HL-60 (cell line): ENCODE data around the gene CDHR1.

Source experiments
- DNase-seq, 2 experiments: peaks; one replicate each; pipeline ENCODE4 v3.0.0-alpha.2; 2010 to 2020; ENCODE audit warnings: low read depth in 1 of 2, low spot score in 1 of 2
- H3K27ac ChIP-seq: fragments of 250-450 bp; sonication (Bioruptor Pico); replicated peaks from 2 replicates; pipeline ENCODE4 v1.5.1; 2020; ENCODE audit warnings: mild to moderate bottlenecking, moderate library complexity
- H3K27me3 ChIP-seq: fragments of 250-450 bp; sonication (Bioruptor Pico); 2 replicates; pipeline ENCODE4 v1.5.1; 2021; ENCODE audit warnings: mild to moderate bottlenecking, moderate library complexity; ENCODE audit not compliant: insufficient read depth, poor library complexity, severe bottlenecking
- H3K4me3 ChIP-seq: replicated peaks from 2 replicates; pipeline ENCODE4 v1.5.1; 2011; ENCODE audit warnings: mild to moderate bottlenecking, control low read depth, low read length; ENCODE audit not compliant: insufficient read depth
- CTCF ChIP-seq: IDR thresholded peaks from one replicate; pipeline ENCODE4 v1.5.1; 2011; ENCODE audit warnings: low read length, control low read depth, inconsistent platforms; ENCODE audit not compliant: insufficient read depth
- GABPA ChIP-seq: IDR thresholded peaks from 2 replicates; pipeline ENCODE4 v1.6.1; 2012; ENCODE audit warnings: low read depth
- POLR2AphosphoS5 ChIP-seq: IDR thresholded peaks from 2 replicates; pipeline ENCODE4 v1.6.1; 2012; ENCODE audit warnings: low read depth
- REST ChIP-seq: IDR thresholded peaks from 2 replicates; pipeline ENCODE4 v1.6.1; 2012; ENCODE audit warnings: low read depth; ENCODE audit not compliant: insufficient replicate concordance
- SPI1 ChIP-seq: IDR thresholded peaks from 2 replicates; pipeline ENCODE4 v1.6.1; 2012; ENCODE audit warnings: low read depth, mild to moderate bottlenecking, borderline replicate concordance

Gene CDHR1

DNA sequence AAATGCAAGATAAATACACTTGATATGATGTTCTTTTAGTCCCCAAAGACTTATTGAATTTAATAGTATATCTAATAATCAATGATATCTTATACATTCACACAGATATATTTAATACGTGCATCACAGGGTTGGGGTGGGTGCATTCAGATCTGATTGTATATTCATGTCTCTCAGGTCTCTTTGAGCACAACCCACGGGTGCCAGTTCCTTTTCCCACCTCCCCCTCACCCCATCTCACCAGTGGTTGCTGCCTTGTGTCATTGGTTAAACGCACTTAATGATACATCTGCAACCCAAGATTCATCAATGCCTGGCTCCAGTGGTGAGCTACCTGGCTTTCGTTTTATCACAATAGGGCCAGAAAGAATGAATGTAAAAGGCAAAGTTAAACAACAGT lies 40.8 kb downstream of the CDHR1 start:
- no peak for TF ChIP-seq GABPA
- TF ChIP-seq POLR2AphosphoS5: no peak
- TF ChIP-seq REST: no peak
- TF ChIP-seq SPI1: no peak
- no peak for TF ChIP-seq CTCF
- H3K27me3 ChIP-seq: no peaks in the 10 kb centered on the region
- no peak for DNase-seq
- no peak overlapping the region for H3K4me3 ChIP-seq
- H3K27ac ChIP-seq: no peak overlapping the region

- DNase-seq: no peak
- TF ChIP-seq POLR2AphosphoS5 (no peak), GABPA (no peak), SPI1 (no peak), REST (no peak), CTCF (no peak)
- H3K27me3 ChIP-seq: no peaks in the 10 kb centered on the region
- no peak overlapping the region for H3K27ac ChIP-seq
- no peak overlapping the region for H3K4me3 ChIP-seq
Observed at GRCh38 chr10:84236807-84237198, 42.5 kb downstream of the CDHR1 start.

DNA sequence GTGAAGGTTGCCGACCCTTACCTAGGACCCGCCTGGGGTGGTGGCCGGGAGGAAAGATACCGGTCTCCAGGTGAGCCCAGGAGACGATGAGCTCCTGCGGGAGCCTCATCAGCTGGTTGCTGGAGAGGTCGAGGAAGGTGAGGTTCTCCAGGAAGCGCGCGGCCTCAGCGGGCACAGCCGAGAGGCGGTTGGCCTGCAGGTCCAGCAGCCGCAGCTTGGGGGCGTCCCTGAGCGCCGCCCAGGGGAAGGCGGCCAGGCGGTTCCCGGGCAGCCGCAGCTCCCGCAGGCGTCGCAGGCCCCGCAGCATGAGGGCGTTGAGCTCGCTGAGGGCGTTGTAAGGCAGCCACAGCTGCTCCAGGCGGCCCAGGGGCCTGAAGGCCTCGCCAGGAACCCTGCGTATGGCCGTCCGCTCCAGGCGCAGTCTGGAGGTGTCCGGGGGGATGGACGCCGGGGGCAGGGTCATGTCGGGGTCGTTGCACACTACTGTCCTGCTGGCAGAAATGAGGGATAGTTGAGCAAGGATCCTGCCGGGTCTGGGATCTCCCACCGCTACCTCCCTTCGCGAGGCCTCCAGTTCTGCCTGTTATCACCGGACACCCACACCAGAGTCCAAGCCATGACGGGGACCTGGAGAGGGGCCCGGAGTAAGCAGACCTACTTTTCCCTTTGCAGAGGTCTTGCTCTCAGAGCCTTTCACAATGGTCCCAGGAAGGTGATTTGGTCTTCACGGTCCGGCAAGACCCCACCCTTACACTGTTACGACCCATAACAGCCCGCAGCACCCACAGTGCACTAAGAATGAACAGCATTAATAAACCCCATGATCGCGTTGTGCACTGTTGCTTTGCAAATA lies 43.1 kb downstream of the CDHR1 start:
- TF ChIP-seq SPI1 (no peak), POLR2AphosphoS5 (no peak), GABPA (no peak), CTCF (no peak), REST (no peak)
- H3K4me3 ChIP-seq: no peak overlapping the region
- no peak for DNase-seq
- no peak overlapping the region for H3K27ac ChIP-seq
- H3K27me3 ChIP-seq: no peaks in the 10 kb centered on the region
